Sigmoid colon (tissue), 7 donors: ENCODE measurements around the gene KIF24. TPM values are rescaled to one million over a fixed set of nuclear protein-coding genes. Genes with fewer than 3 reads are reported as not detected.
"Not testable (repeated sequence)": the region's sequence is repeated elsewhere in the genome, so short reads cannot be mapped to it uniquely, and the experiment has no call there.

ENCODE experiments used
- DNase-seq: peaks from one replicate; pipeline ENCODE4 v3.0.0-alpha.2; 2019
- H3K27ac ChIP-seq, 4 donors: fragments of 200-600 bp; sonication (generic); one replicate each; pipeline ENCODE4 v1.5.1; 2016 to 2019; ENCODE audit warnings: mild to moderate bottlenecking in 1 of 4
- H3K27me3 ChIP-seq, 3 donors: fragments of 200-600 bp; sonication (generic); one replicate each; pipeline ENCODE4 v1.5.1; 2019; ENCODE audit warnings: mild to moderate bottlenecking in 1 of 3
- H3K36me3 ChIP-seq, 4 donors: fragments of 200-600 bp; sonication (generic); one replicate each; pipeline ENCODE4 v1.5.1; 2016 to 2019
- H3K4me1 ChIP-seq, 4 donors: fragments of 200-600 bp; sonication (generic); one replicate each; pipeline ENCODE4 v1.5.1; 2017 to 2019
- H3K4me3 ChIP-seq, 4 donors: fragments of 200-600 bp; sonication (generic); one replicate each; pipeline ENCODE4 v1.5.1; 2017 to 2019; ENCODE audit warnings: mild to moderate bottlenecking in 2 of 4, moderate library complexity in 1 of 4
- H3K9me3 ChIP-seq, 4 donors: fragments of 200-600 bp in 3 of 4; sonication (generic) in 3 of 4; one replicate each; pipeline versions ENCODE4 v1.5.1 to v1.6.1; 2013 to 2019
- EP300 ChIP-seq, 4 donors: sonication (generic); formaldehyde crosslinking; IDR thresholded peaks; one replicate each; pipeline ENCODE4 v1.6.1; 2017; ENCODE audit warnings: antibody characterized with exemption in 4 of 4
- POLR2A ChIP-seq, 2 donors: fragments of 450-650 bp; IDR thresholded peaks; one replicate each; pipeline ENCODE4 v1.6.1; 2016; ENCODE audit warnings: antibody characterized with exemption in 2 of 2, mild to moderate bottlenecking in 2 of 2, moderate library complexity in 2 of 2
- POLR2AphosphoS5 ChIP-seq, 4 donors: sonication (generic); formaldehyde crosslinking; IDR thresholded peaks; one replicate each; pipeline ENCODE4 v1.6.1; 2017; ENCODE audit warnings: antibody characterized with exemption in 4 of 4
- WGBS, 2 donors: extraction: QIAGEN DNeasy Blood & Tissue Kit; methylation state at CpG; one replicate each; pipeline ENCODE4 v1.1.7; 2013; 5-methylcytosine and 5-hydroxymethylcytosine counted together
- intact Hi-C: fragments of 100-400 bp; cut with DNase I; formaldehyde crosslinking; loops from one replicate; pipeline ENCODE4 v1.15.1; 2023
- polyA plus RNA-seq, 3 donors: library from polyadenylated mRNA; stranded (reverse); fragments of 200-250 nt; gene quantifications; one replicate each; pipeline ENCODE4 v1.2.3, GENCODE V29; 2013
- total RNA-seq, 4 donors: library from RNA; depleted of rRNA; stranded (reverse); fragments of >200 nt; gene quantifications; one replicate each; pipeline ENCODE4 v1.1.0, GENCODE V29; 2016
- TF ChIP-seq, protein P1 (sequence below), 4 experiments: fragments of 450-650 bp in 3 of 4; fragments of 200-600 bp in 1 of 4; IDR thresholded peaks; one replicate each; pipeline ENCODE4 v1.5.1; 2016 to 2019; ENCODE audit warnings: antibody characterized with exemption in 4 of 4, mild to moderate bottlenecking in 3 of 4, moderate library complexity in 2 of 4
- donor health status: healthy with polysubstance abuse.
- donor health status: Bipolar disorder and iron deficiency.
- donor health status: healthy.

KIF24 gene
- total and polyA plus RNA-seq, 7 donors, result under 0.01 to 1.6 (median 0.46) TPM

DNA sequence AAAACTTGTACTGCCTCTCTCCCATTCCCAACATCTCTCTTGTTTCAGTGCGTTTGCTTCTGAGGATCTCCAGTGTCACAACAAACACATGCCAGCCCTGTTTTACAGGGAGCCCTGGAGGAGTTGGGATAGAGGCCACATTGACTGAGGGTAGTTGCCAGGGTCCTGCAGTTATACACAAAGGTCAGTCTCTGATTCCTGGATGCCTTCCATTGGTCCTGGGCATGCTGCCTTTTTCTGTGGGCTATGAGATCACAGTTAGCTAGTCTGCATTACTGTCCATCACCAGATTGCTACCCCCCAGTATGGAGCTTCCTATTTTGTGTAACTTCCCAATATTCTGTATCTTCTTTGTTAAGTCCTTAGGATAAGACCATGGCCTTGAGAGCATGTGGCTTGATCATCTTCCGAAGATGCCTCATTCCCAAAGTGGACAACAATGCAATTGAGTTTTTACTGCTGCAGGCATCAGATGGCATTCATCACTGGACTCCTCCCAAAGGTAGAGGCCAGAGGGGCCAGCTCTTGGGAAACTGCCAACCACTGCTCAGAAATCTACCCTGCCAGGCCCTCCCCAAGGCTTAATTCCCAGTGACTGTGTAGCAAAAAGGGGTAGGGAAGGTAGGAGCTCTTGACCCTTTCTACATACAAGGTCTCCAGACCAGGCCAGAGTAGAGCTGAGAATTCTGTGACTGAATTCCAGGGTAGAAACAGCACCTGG lies 9.8 kb upstream of the KIF24 start:
- intact Hi-C loops, result no loop called here
- WGBS, 2 donors, result 90 to 92% methylated on average over 2 of the region's 2 CpGs
- Histone ChIP-seq H3K27me3 (no peaks in the 10 kb centered on the region), H3K27ac (peak overlapping the region in 3 of 4 donors; percentile 88 to 93 (median 91)), H3K9me3 (no peaks in the 10 kb centered on the region), H3K4me3 (no peak overlapping the region), H3K4me1 (peaks cover 0 to 75% (median 51%) of the 10 kb centered on the region in 4 donors), H3K36me3 (peaks cover 0 to 8% (median 1%) of the 10 kb centered on the region in 4 donors)
- DNase-seq, result peak; percentile 59
- TF ChIP-seq EP300 (IDR thresholded peaks at IDR 0.05), result no peak
- no peak for TF ChIP-seq POLR2A (IDR thresholded peaks at IDR 0.05)
- TF ChIP-seq, protein P1, sequence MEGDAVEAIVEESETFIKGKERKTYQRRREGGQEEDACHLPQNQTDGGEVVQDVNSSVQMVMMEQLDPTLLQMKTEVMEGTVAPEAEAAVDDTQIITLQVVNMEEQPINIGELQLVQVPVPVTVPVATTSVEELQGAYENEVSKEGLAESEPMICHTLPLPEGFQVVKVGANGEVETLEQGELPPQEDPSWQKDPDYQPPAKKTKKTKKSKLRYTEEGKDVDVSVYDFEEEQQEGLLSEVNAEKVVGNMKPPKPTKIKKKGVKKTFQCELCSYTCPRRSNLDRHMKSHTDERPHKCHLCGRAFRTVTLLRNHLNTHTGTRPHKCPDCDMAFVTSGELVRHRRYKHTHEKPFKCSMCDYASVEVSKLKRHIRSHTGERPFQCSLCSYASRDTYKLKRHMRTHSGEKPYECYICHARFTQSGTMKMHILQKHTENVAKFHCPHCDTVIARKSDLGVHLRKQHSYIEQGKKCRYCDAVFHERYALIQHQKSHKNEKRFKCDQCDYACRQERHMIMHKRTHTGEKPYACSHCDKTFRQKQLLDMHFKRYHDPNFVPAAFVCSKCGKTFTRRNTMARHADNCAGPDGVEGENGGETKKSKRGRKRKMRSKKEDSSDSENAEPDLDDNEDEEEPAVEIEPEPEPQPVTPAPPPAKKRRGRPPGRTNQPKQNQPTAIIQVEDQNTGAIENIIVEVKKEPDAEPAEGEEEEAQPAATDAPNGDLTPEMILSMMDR (IDR thresholded peaks at IDR 0.05), result no peak
- no peak for TF ChIP-seq POLR2AphosphoS5 (IDR thresholded peaks at IDR 0.05)

DNA sequence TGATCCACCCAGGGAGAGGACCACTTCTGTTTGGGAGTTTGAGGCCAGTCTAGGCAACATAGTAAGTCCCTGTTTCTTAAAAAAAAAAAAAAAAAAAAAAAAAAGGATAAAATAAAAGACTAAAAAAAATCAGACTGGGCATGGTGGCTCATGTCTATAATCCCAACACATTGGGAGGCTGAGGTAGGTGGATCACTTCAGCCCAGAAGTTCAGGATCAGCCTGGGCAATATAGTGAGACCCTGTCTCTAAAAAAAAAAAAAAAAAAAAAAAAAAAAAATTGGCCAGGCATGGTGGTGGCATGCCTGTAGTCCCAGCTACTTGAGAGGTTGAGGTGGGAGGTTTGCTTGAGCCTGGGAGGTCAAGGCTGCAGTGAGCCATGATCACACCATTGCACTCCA lies 9.0 kb upstream of the KIF24 start:
- H3K9me3 ChIP-seq, H3K27me3 ChIP-seq, DNase-seq, H3K36me3 ChIP-seq, intact Hi-C loops, H3K4me3 ChIP-seq: not testable (repeated sequence)
- Histone ChIP-seq H3K4me1 (peaks cover 0 to 75% (median 45%) of the 10 kb centered on the region in 4 donors), H3K27ac (peak overlapping the region in 3 of 4 donors; percentile 88 to 93 (median 91))

DNA sequence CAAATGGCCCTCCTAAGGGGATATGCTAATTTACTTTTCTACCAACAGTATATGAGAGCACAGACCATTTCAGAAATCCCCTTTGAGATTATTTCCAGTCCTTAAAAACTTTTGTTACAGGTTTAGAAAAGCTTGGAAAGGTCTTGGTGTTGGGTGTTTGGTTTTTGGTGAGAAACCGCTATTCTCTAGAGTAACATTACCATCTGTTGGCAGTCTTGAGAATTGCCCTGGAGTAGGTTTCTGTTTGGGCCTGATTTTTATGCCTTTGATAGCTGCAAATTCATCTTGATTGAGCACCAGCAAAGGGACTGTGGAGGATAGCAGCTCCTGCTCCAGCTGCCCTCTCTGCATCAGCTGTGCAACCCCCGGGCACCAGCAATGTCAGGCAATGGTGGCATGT lies 8.3 kb upstream of the KIF24 start:
- WGBS, 2 donors, result 70 to 95% methylated on average over 2 of the region's 2 CpGs
- intact Hi-C loops, result no loop called here
- peaks cover 0 to 8% (median 1%) of the 10 kb centered on the region in 4 donors for H3K36me3 ChIP-seq
- no peak overlapping the region for H3K4me3 ChIP-seq
- no peaks in the 10 kb centered on the region for H3K27me3 ChIP-seq
- H3K4me1 ChIP-seq, result peaks cover 0 to 75% (median 40%) of the 10 kb centered on the region in 4 donors
- H3K27ac ChIP-seq, result no peak overlapping the region
- H3K9me3 ChIP-seq, result no peaks in the 10 kb centered on the region
- TF ChIP-seq POLR2A (IDR thresholded peaks at IDR 0.05), result no peak
- TF ChIP-seq EP300 (IDR thresholded peaks at IDR 0.05), result no peak
- TF ChIP-seq, protein P1 (IDR thresholded peaks at IDR 0.05), result no peak
- no peak for TF ChIP-seq POLR2AphosphoS5 (IDR thresholded peaks at IDR 0.05)
- DNase-seq, result no peak

DNA sequence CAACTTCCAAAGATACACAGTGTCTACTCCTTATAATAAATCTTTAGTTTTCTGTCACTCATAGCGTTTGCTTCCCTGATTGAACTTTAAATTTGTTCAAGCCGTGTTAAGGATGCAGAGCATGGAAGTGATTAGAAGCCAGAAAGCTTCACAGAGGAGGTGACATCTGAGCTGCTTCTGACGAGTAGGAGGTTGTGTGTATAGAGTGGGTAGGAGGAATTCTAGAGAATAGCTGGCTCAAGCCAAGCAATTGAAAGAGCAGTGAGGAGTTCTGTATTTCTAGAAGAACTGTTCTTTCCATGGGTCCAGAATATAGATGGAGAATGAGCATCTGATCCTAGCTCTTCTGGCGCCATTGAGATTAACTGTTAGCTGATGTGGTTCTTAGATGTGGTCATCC lies 6.3 kb upstream of the KIF24 start:
- Histone ChIP-seq H3K27me3 (no peaks in the 10 kb centered on the region), H3K36me3 (peaks cover 0 to 8% (median 0%) of the 10 kb centered on the region in 4 donors), H3K4me3 (no peak overlapping the region), H3K27ac (peak overlapping the region in 2 of 4 donors; percentile 45 to 94), H3K9me3 (no peaks in the 10 kb centered on the region), H3K4me1 (peaks cover 0 to 66% (median 26%) of the 10 kb centered on the region in 4 donors)
- TF ChIP-seq EP300 (IDR thresholded peaks at IDR 0.05), result no peak
- intact Hi-C loops, result no loop called here
- 83 to 87% methylated on average over 4 of the region's 4 CpGs for WGBS, 2 donors
- DNase-seq, result no peak

DNA sequence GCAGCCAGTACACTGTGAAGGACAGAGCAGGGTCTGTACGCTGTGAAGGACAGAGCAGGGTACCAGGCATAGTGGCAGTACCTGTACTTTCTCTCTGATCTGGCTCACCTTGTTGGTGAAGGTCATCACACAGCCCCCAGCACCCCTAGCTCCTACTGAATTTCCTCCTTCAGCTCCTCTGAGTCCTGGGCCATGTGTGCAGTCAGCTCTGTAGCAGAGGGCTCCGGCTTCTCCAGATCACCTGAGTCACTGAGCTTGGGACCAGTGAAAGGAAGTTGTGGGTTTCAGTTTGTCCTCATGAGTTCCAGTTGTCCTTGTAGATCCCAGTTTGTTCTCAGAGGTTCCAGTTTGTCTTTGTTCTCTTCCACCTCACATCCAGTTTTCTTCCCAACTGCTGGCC lies 5.8 kb upstream of the KIF24 start:
- TF ChIP-seq POLR2A (IDR thresholded peaks at IDR 0.05), result no peak
- no peaks in the 10 kb centered on the region for H3K9me3 ChIP-seq
- H3K4me1 ChIP-seq, result peaks cover 0 to 67% (median 29%) of the 10 kb centered on the region in 4 donors
- no peak overlapping the region for H3K4me3 ChIP-seq
- peaks cover 0 to 8% (median 0%) of the 10 kb centered on the region in 4 donors for H3K36me3 ChIP-seq
- DNase-seq, result peak; percentile 35
- peak overlapping the region in 3 of 4 donors; percentile 34 to 94 (median 45) for H3K27ac ChIP-seq
- WGBS, 2 donors, result 93 to 95% methylated on average over 2 of the region's 2 CpGs
- intact Hi-C loops, result loop anchor here (5.0 kb wide), 2 partner anchors 122 to 167 kb away; partner anchors contain the start of genes DNAI1 and FAM219A
- H3K27me3 ChIP-seq, result no peaks in the 10 kb centered on the region

DNA sequence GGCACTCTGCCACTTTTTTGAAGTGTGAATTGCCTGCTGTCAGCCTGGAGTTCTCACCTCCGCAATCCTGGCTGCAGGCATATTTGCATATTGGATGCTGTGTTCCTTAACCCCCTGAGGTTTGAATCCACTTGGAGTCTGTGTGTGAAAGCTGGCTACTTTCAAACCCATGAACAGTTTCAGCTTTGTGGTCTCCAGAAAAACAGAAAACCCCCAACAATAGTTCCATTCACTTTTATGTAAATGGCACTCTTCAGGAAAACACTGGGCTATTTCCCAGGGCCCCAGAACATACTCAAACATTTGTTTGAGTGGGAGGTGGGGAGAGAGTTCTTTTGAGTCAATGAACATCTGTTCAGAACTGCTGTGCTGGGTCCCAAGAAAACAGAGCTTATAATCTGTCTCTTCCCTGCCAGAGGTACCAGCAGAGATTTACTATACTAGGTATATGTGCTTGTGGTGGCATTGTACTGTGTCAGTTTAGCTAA lies 5.3 kb upstream of the KIF24 start:
- H3K4me3 ChIP-seq, result no peak overlapping the region
- peak overlapping the region in 3 of 4 donors; percentile 34 to 94 (median 45) for H3K27ac ChIP-seq
- intact Hi-C loops, result loop anchor here (5.0 kb wide), 2 partner anchors 123 to 168 kb away; partner anchors contain the start of genes DNAI1 and FAM219A
- TF ChIP-seq POLR2AphosphoS5 (IDR thresholded peaks at IDR 0.05), result no peak
- TF ChIP-seq EP300 (IDR thresholded peaks at IDR 0.05), result no peak
- TF ChIP-seq POLR2A (IDR thresholded peaks at IDR 0.05), result no peak
- TF ChIP-seq, protein P1 (IDR thresholded peaks at IDR 0.05), result no peak
- H3K36me3 ChIP-seq, result peaks cover 0 to 7% (median 0%) of the 10 kb centered on the region in 4 donors
- 68 to 80% methylated on average over 1 of the region's 1 CpG for WGBS, 2 donors
- no peaks in the 10 kb centered on the region for H3K9me3 ChIP-seq
- DNase-seq, result no peak
- peaks cover 0 to 65% (median 28%) of the 10 kb centered on the region in 4 donors for H3K4me1 ChIP-seq
- no peaks in the 10 kb centered on the region for H3K27me3 ChIP-seq
